Measurements from ENCODE around the gene NUP85.
"Not testable (repeated sequence)": the region's sequence is repeated elsewhere in the genome, so short reads cannot be mapped to it uniquely, and the experiment has no call there.

Gene NUP85, protein sequence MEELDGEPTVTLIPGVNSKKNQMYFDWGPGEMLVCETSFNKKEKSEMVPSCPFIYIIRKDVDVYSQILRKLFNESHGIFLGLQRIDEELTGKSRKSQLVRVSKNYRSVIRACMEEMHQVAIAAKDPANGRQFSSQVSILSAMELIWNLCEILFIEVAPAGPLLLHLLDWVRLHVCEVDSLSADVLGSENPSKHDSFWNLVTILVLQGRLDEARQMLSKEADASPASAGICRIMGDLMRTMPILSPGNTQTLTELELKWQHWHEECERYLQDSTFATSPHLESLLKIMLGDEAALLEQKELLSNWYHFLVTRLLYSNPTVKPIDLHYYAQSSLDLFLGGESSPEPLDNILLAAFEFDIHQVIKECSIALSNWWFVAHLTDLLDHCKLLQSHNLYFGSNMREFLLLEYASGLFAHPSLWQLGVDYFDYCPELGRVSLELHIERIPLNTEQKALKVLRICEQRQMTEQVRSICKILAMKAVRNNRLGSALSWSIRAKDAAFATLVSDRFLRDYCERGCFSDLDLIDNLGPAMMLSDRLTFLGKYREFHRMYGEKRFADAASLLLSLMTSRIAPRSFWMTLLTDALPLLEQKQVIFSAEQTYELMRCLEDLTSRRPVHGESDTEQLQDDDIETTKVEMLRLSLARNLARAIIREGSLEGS

DNA sequence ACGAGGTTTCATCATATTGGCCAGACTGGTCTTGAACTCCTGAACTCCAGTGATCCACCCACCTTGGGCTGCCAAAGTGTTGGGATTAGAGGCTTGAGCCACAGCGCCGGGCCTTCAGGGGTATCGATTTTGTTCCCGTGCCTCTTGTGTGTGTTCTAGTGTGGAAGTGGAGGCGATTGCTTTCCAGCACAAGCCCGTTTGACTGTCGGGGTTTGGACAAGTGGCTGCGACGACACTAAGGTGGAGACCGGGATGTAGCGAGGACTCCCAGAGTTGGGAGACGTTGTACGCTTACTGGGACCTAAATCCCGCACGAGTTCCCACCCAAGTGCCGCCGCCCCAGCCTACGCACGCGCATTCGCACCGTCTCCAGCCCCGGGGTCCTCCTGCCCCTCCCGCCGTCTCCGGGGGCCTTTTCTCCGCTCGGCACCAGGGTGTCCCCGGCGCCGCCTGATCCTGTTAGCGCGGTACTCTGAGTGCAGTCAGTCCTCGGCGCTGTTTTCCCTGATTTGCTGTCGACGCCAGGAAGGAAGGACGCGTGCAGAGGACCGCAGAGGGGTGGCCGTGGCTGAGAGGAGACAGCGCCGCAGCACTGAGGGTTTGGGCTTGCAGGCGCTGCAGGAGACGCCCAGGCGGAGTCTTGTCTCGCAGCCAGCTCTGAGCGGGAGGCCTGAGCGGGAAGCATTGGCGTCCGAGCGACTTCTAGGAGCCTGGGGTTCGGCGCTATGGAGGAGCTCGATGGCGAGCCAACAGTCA lies at the start of gene NUP85:
NUP85 (plus strand) TSS at position 643 of the 756 bp plus-strand sequence; CDS start at position 726, 83 bp downstream.
- peak; percentile 87 for DNase-seq

DNA sequence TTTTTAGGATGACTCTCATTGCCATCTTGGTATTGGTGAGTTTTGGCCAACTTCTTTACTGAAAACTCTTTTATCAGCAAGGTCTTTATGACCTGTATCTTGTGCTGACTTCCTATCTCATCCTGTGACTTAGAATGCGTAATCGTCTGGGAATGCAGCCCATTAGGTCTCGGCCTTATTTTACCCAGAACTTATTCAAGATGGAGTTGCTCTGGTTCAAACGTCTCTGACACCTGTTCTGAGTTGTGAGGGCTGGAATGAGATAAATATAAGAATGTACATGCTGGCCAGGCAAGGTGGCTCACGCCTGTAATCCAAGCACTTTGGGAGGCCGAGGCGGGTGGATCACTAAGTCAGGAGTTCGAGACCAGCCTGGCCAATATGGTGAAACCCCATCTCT lies 47.0 kb upstream of the NUP85 start:
- not testable (repeated sequence) for DNase-seq

DNA sequence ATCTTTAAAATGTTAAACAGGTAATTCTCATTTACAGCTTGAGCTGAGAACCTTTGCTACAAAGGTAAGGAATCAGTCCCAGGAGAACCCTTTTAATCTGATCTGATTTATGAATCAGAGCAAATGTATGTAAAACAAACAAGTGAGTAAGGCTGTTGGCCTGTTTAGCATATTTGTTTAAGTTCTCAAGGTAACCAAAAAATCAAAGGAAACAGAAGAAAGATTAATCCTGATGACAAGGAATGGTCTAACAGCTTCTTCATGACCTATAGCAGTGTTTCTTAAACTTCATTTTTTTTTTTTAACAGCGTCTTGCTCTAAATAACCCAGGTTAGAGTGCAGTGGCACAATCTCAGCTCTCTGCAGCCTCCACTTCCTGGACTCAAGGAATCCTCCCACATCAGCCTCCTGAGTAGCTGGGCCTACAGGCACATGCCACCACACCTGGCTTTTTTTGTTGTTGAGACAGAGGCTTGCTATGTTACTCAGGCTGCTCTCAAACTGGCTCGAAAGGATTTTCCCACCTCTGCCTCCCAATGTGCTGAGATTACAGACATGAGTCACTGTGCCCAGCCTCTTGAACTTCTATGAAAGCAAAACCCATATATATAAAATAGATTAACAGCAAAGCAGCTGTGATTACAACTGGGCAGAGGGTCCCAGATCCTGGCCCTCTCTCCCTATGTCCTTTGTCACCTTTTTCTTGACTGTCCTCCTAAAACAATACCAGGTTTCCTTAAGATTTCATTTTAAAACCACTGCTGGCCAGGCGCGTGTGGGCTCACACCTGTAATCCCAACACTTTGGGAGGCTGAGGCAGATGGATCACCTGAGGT lies 46.1 kb upstream of the NUP85 start:
- DNase-seq = no peak

GRCh38 chr17:75160211-75160610 lies 45.3 kb upstream of the NUP85 start:
- no peak for DNase-seq

DNA sequence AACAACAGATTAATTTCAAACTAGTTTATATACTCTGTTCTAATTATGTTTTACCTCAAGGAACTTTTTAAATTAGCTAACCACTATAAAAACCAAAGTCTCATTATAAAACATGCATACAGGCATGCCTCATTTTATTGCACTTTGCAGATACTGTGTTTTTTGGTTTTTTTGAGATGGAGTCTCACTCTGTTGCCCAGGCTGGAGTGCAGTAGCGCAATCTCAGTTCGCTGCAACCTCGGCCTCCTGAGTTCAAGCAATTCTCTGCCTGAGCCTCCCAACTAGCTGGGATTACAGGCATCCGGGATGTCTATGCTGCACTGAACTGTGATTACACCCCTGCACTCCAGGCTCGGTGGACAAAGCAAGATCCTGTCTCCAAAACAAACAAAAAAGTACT lies 42.4 kb upstream of the NUP85 start:
- DNase-seq = no peak

- DNase-seq = not testable (repeated sequence)
Measured at GRCh38 chr17:75164606-75165005, 40.9 kb upstream of the NUP85 start.

DNA sequence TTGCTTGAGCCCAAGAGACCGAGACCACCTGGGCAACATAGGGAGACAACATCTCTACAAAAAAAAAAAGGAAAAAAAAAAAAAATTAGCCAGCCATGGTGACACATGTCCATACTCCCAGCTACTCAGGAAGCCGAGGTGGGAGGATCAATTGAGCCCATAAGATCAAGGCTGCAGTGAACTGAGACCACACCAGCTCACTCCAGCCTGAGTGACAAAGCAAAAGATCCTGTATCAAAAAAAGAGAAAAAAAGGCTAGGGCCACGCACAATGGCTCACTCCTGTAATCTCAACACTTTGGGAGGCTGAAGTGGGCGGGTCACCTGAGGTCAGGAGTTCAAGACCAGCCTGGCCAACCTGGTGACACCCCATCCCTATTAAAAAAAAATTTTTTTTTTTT lies 36.5 kb upstream of the NUP85 start:
- no peak for DNase-seq

GRCh38 chr17:75173526-75173925 lies 32.0 kb upstream of the NUP85 start:
- DNase-seq = no peak

DNA sequence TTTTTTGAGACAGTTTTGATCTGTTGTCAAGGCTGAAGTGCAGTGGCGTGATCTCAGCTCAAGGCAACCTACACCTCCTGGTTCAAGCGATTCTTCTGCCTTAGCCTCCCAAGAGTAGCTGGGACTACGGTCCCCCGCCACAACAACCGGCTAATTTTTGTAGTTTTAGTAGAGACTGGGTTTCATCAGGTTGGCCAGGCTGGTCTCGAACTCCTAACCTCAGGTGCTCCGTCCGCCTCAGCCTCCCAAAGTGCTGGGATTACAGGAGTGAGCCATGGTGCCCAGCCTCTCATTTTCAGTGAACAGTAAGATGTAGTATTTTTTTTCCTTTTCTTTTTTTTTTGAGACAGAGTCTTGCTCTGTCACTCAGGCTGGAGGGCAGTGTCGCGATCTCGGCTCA lies 30.5 kb upstream of the NUP85 start:
- no peak for DNase-seq

- DNase-seq = no peak
Measured at GRCh38 chr17:75176625-75177024, 28.9 kb upstream of the NUP85 start.

- DNase-seq = no peak
Measured at GRCh38 chr17:75178453-75178852, 27.0 kb upstream of the NUP85 start.

DNA sequence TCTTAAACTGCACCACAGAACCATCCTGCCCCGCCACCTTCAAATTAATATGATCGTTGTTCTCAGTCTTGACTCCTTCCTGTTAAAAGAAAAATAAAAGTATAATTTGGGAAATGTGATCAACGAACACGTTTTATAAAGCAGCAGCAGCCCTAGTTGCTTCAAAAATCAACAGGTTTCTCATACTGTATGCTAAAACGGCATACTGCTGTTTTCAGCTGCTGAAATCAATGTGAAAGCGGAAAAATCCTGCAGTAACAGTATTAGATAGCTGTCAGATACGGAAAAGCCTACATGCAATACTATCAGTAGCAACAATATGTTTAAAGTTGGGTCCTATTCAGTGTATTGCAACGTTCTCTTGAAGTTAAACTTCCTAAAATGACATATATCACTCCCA lies 24.4 kb upstream of the NUP85 start:
- DNase-seq = no peak

GRCh38 chr17:75181608-75182318 lies 23.7 kb upstream of the NUP85 start:
- DNase-seq = no peak

- no peak for DNase-seq
Measured at GRCh38 chr17:75182319-75182568, 23.2 kb upstream of the NUP85 start.

GRCh38 chr17:75182569-75183436 lies 22.7 kb upstream of the NUP85 start, which contains the start of gene SUMO2:
TSS of gene SUMO2 (minus strand) at chr17:75182959. CDS start at chr17:75182834, 125 bp downstream.
- DNase-seq = peak; percentile 85

- no peak for DNase-seq
Measured at GRCh38 chr17:75183999-75184884, 21.2 kb upstream of the NUP85 start.

DNA sequence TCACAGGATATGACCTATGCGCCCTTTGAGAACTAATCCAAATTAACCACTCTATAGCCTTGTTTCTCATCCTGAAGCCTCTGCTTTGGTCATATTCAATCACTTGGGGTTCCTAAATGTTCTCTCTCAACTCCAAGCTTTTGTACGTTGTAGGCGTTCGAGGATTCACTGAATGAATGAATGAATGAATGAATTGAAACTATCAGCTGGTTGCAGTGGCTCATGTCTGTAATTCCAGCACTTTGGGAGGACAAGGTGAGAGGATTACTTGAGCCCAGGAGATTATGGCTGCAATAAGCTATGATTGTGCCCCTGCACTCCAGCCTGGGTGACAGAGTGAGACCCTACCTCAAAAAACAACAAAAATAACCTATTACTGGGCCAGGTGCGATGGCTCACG lies 16.9 kb upstream of the NUP85 start:
- no peak for DNase-seq

DNA sequence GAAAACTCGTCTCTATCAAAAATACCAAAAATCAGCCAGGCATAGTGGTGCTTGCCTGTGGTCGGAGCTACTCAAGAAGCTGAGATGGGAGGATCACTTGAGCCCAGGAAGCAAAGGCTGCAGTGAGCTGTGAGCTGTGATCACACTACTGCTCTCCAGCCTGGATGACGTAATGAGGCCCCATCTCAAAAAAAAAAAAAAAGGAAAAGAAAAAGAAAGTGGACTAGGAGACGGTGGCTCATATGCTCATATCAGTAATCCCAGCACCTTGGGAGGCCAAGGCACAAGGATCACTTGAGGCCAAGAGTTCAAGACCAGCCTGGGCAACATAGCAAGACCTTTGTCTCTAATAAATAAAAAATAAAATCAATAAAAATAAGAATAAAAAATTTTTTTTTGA lies 13.9 kb upstream of the NUP85 start:
- no peak for DNase-seq

DNA sequence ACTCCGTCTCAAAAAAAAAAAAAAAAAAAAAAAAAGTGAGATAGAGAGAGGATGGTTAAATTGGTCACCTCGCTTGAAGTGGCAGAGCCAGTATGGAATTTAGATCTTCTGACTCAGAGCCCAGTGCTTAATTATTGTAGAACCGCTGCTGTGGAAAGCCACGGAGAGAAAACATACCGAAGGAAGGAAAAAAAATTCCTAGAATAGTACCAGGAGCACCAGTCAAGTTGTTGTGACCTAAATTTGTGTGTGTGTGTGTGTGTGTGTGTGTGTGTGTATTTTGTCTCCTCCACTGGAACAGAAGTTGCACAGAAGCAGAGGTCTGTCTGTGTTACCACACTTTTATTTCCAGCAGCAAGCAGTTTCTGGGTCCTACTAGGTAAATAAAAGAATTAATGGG lies 10.6 kb upstream of the NUP85 start:
- DNase-seq = no peak
